ENCODE data around the gene COMMD6.

DNA sequence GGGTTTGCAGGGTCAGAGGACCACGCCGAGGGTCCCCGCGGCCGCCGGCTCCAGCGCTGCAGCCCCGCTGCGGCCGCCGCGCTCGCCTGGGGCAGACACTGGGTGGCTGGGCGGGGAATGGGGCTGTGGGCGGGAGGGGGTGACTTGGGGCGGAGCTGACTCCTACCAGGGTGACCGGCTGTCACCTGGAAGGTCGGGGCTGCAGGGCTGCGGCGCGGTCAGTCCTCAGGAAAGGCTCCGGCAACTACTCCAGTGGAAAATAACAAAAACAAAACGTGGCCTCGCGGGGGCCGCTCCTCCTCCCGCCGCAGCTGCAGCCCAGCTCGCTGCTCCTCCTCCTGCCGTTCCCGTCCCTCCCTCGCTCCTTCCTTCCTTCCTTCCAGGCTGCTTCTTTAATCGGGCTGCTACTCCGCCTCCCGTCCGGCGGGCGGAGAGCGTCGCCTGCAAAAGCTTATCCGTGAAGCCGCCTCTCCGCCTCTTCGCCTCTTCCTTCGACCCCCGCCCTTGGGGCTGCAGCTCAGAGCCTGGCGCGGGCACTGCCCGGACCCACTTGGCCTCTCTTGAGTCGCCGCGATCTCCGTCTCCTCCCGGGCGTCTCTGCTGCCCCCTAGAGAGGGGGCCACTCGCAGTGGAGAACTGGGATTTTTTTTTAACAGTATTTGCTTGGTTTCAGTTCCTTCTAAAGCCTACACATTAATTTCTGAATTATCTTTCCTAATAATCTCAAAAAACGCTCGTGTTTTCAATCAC, 55.4 kb downstream of the COMMD6 start, which contains the start of gene TBC1D4:
- no peak for TF ChIP-seq POLR2A (IDR thresholded peaks at IDR 0.05; ENCODE audit: low read length)
- no peak for TF ChIP-seq GATA1 (IDR thresholded peaks at IDR 0.05; ENCODE audit: low read depth, low read length)
